ENCODE results near the gene SEC61G. TPM values are rescaled to one million over a fixed set of nuclear protein-coding genes. Genes with fewer than 3 reads are reported as not detected.

The SEC61G gene
- total and polyA plus RNA-seq, 8 donors, result 61.9 to 275 (median 90.5) TPM

- no peaks in the 10 kb centered on the region for H3K4me1 ChIP-seq
- H3K27ac ChIP-seq, result no peak overlapping the region
- DNase-seq, result no peak
- H3K27me3 ChIP-seq, result no peaks in the 10 kb centered on the region
- no peak overlapping the region for H3K4me3 ChIP-seq
- H3K36me3 ChIP-seq, result no peaks in the 10 kb centered on the region
- intact Hi-C loops (cut with DNase I), result loop anchor here in 2 of 3 donors (10.0 kb wide), 2 partner anchors 51 to 471 kb away; no protein-coding TSS in a partner anchor
- no peak for ATAC-seq
- WGBS, 2 donors, result 61 to 85% methylated on average over 4 of the region's 4 CpGs
- FAIRE-seq, result no peak
- TF ChIP-seq CTCF (IDR thresholded peaks at IDR 0.05), result no peak
- no peaks in the 10 kb centered on the region for H3K9me3 ChIP-seq
Measured at GRCh38 chr7:54783952-54784351, 24.9 kb upstream of the SEC61G start.

GRCh38 chr7:54782829-54783228, 23.8 kb upstream of the SEC61G start:
- TF ChIP-seq CTCF (IDR thresholded peaks at IDR 0.05), result no peak
- intact Hi-C loops (cut with DNase I), result loop anchor here in 2 of 3 donors (10.0 kb wide), 2 partner anchors 52 to 472 kb away; no protein-coding TSS in a partner anchor
- no peaks in the 10 kb centered on the region for H3K9me3 ChIP-seq
- ATAC-seq (no peak), FAIRE-seq (no peak), DNase-seq (no peak)
- H3K27me3 ChIP-seq, result no peaks in the 10 kb centered on the region
- no peaks in the 10 kb centered on the region for H3K4me1 ChIP-seq
- WGBS, 2 donors, result 69 to 87% methylated on average over 8 of the region's 8 CpGs
- no peak overlapping the region for H3K4me3 ChIP-seq
- no peak overlapping the region for H3K27ac ChIP-seq
- H3K36me3 ChIP-seq, result no peaks in the 10 kb centered on the region

- no peak for TF ChIP-seq CTCF (IDR thresholded peaks at IDR 0.05)
- Histone ChIP-seq H3K4me1 (no peaks in the 10 kb centered on the region), H3K4me3 (no peak overlapping the region), H3K27ac (no peak overlapping the region), H3K9me3 (no peaks in the 10 kb centered on the region), H3K36me3 (no peaks in the 10 kb centered on the region), H3K27me3 (no peaks in the 10 kb centered on the region)
- ATAC-seq (no peak), FAIRE-seq (no peak), DNase-seq (no peak)
- 85 to 91% methylated on average over 10 of the region's 10 CpGs for whole genome bisulfite sequencing, 2 donors
- intact Hi-C loops (cut with DNase I), result loop anchor here in 2 of 3 donors (10.0 kb wide), 2 partner anchors 52 to 472 kb away; no protein-coding TSS in a partner anchor
Measured at GRCh38 chr7:54782314-54782713, 23.3 kb upstream of the SEC61G start.

GRCh38 chr7:54781134-54781920, 22.3 kb upstream of the SEC61G start:
- Histone ChIP-seq H3K27ac (no peak overlapping the region), H3K4me1 (no peaks in the 10 kb centered on the region), H3K9me3 (no peaks in the 10 kb centered on the region), H3K36me3 (no peaks in the 10 kb centered on the region), H3K4me3 (no peak overlapping the region), H3K27me3 (no peaks in the 10 kb centered on the region)
- DNase-seq (no peak), FAIRE-seq (no peak), ATAC-seq (no peak)
- WGBS, 2 donors, result 59 to 64% methylated on average over 8 of the region's 8 CpGs
- TF ChIP-seq CTCF (IDR thresholded peaks at IDR 0.05), result no peak
- intact Hi-C loops (cut with DNase I), result loop anchor here in 2 of 3 donors (10.0 kb wide), 2 partner anchors 53 to 473 kb away; no protein-coding TSS in a partner anchor

- intact Hi-C loops (cut with DNase I), result loop anchor here in 2 of 3 donors (10.0 kb wide), 2 partner anchors 54 to 474 kb away; no protein-coding TSS in a partner anchor
- TF ChIP-seq CTCF (IDR thresholded peaks at IDR 0.05), result no peak
Measured at GRCh38 chr7:54780490-54780889, 21.5 kb upstream of the SEC61G start.

More at GRCh38 chr7:54780490-54780889, 21.5 kb upstream of the SEC61G start:
- no peak overlapping the region for H3K4me3 ChIP-seq
- H3K4me1 ChIP-seq, result no peaks in the 10 kb centered on the region
- ATAC-seq (no peak), FAIRE-seq (no peak), DNase-seq (no peak)
- H3K27me3 ChIP-seq, result no peaks in the 10 kb centered on the region
- no peaks in the 10 kb centered on the region for H3K9me3 ChIP-seq
- no peaks in the 10 kb centered on the region for H3K36me3 ChIP-seq
- H3K27ac ChIP-seq, result no peak overlapping the region
- 63 to 68% methylated on average over 5 of the region's 5 CpGs for WGBS, 2 donors
